GOT3 (cell line): ENCODE data around the gene HCFC1R1.

Source experiments
- DNase-seq: peaks from one replicate; lab custom pipeline; 2025; ENCODE audit warnings: mixed read lengths; lab: John Stamatoyannopoulos, UW

The HCFC1R1 gene

DNA sequence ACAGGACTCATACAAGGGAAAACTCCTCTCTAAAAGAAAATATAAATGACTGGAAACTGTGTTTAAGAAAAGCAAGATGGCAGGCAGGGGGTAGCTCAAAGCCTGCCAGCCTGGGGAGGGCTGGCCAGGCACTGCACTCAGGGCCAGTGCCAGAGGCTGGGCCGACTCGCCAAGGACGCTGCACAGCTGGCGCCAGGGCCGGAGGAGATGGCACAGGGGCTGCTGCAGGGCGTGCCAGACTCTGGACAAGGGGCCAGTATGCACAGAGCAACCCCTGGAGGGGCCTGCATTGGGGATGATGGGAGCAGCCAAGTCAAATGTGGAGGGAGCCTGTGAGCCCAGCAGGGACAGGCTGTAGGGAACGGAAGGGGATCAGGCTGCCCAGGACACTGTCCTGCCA, 47.5 kb downstream of the HCFC1R1 start:
- DNase-seq = no peak

DNA sequence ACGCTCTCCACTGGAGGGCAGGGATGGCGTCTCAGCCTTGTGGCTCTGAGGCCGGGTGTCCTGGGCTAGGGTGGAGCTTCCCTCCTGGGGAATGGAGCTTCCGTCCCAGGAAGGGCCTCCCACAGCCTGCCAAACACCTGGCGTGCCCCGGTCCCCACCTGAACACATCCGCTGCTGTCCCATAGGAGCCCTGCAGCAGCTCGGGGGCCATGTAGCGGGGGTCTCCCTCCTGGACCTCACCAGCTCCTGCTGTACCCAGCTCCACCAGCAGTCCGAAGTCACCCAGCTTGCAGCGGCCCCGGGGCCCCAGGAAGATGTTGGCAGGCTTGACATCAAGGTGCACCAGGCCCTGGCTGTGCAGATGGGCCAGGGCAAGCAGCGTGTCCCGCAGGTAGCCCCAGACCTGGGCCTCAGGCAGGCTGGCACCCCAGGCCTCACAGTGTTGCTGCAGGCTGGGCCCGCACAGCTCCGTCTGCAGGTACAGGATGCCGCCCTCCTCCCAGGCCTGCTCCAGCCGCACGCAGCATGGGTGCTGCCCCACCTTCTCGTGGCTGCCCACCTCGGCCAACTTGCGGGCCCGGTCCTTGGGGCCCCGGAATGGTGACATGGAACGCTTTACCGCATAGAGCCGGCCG, 48.5 kb downstream of the HCFC1R1 start:
- DNase-seq = no peak

DNA sequence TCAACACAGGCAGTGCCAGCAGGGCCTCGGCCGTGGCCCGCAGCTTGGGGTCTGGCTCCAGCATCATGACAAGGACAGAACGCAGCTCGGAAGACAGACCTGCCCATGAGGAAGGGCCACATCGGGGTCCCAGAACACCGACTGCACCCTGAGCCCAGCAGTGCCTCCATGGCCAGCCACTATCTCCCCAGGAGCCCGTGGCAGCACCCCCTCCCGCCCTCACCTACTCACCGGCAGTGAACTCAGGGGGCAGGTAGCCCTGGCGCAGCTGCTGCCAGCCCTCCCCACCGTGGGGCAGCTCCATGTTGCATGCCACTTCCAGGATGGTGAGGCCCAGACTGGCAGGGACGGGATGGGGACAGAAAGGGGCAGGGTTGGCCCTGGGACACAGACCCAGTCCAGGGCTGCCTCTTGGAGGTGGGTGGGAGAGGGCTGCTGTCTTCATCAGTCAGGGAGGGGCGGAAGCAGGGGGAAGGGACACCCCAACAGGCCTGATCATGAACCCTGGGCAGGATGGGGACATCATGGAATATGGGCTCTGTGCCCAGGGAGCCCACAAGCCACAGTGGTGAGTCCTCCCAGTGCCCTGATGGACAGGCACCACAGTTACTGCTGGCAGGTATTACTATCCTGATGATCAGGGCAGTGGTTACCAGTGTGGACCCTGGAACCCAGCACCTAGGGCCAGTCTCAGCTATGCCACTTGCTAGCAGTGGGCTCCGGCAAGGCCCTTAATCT, 49.3 kb downstream of the HCFC1R1 start:
- DNase-seq = no peak

DNA sequence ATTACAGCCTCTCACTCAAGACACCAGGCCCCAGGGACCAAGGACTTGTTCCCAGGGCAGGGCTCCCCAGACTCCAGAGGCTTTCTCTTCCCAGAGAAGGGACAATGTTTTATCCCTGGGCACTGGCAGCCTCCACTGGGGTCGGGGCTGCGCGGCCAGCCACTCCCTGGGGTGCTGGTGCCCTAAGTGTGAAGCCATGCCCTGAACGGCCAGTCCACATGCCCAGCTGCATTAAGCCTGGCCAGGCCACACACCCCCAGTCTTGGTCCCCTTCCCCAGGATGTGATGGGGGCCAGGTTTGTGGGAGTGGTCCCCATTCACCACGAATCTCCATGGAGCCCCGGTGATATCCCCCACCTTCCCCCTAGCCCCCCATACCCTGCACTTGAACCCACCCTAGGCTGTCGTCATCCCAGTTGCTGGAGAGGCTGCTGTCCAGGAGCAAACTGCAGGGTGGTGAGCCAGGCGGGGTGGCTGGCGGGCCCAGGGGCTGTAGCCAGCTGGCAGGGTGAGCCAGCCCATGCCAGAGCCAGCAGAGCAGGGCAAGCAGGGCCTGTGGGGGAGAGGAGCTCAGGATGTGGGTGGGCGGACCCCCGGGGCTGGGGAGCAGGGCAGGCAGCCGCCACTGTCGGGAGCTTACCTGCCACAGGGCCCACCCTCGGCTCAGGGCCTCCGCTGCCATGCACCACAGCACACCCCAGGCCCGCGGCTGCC, 50.0 kb downstream of the HCFC1R1 start:
- DNase-seq = no peak

DNA sequence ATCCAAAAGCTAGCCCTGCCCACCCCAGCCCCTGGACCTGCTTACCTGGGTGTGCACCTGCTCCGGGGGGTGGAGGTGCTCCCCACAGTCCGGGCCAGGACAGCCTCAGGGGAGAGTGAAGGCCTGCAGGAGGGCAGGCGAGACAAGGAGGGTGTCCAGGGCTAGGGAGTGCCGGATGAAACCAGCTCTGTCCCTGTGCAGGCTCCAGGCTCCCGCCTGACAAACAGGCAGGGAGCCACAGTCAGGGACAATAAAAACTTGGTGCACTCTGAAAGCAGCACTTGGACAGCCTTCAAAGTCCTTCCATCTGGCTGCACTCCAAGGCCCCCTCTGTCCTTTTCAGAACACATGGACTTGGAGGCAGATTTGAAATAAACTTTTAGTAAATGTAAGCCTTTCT, 50.6 kb downstream of the HCFC1R1 start:
- DNase-seq = no peak
